B cell (primary cell): ENCODE measurements around the gene ATXN7. TPM values are rescaled to one million over a fixed set of nuclear protein-coding genes. Genes with fewer than 3 reads are reported as not detected.

Experiments used
- ATAC-seq: fragments of 200-7000 bp; cut with Tn5 transposase; one replicate; pipeline ENCODE4 v1.10.0; 2021; ENCODE audit warnings: low read depth, mild to moderate bottlenecking, moderate number of reproducible peaks, moderate library complexity
- CTCF ChIA-PET: fragments of 350-600 bp; sonication (Branson Sonifier 250); formaldehyde crosslinking; loops from one replicate; lab custom pipeline; 2021; ENCODE audit warnings: antibody characterized with exemption, inconsistent platforms; lab: Charles Lee
- POLR2A ChIA-PET: fragments of 350-600 bp; sonication (Branson Sonifier 250); formaldehyde crosslinking; loops from one replicate; lab custom pipeline; 2021; ENCODE audit warnings: antibody characterized with exemption; lab: Charles Lee
- DNase-seq: peaks from one replicate; pipeline ENCODE4 v3.0.0; 2013
- H2AFZ ChIP-seq: 2 replicates; pipeline ENCODE4 v1.6.1; 2012; ENCODE audit warnings: mild to moderate bottlenecking, low read depth, low read length; ENCODE audit not compliant: insufficient read depth, poor library complexity, severe bottlenecking
- H3K27ac ChIP-seq, 2 donors: 1 replicate in 1 of 2; 2 replicates in 1 of 2; pipeline ENCODE4 v1.5.1; 2012 to 2013; ENCODE audit warnings: low read length in 2 of 2, mild to moderate bottlenecking in 2 of 2, moderate library complexity in 1 of 2
- H3K27me3 ChIP-seq, 4 experiments: fragments of 200-600 bp in 1 of 4; sonication (generic) in 1 of 4; replicated peaks in 1 of 4; 1 replicate in 2 of 4; 2 replicates in 2 of 4; pipeline versions ENCODE4 v1.6.1 to v1.7.0; 2013 to 2016; ENCODE audit warnings: low read length in 3 of 4, mild to moderate bottlenecking in 2 of 4, mixed read lengths in 1 of 4, moderate library complexity in 1 of 4; ENCODE audit not compliant: insufficient read depth in 4 of 4, control insufficient read depth in 3 of 4; ENCODE audit errors: control extremely low read depth in 1 of 4
- H3K36me3 ChIP-seq, 2 experiments: replicated peaks in 1 of 2; 1 replicate in 1 of 2; 2 replicates in 1 of 2; pipeline versions ENCODE4 v1.6.1 to v1.7.1; 2013; ENCODE audit warnings: low read length in 1 of 2; ENCODE audit not compliant: insufficient read depth in 2 of 2, control insufficient read depth in 1 of 2; ENCODE audit errors: control extremely low read depth in 1 of 2, extremely low read depth in 1 of 2
- H3K4me1 ChIP-seq, 2 donors: fragments of 200-600 bp in 1 of 2; sonication (generic) in 1 of 2; 1 replicate in 1 of 2; 2 replicates in 1 of 2; pipeline versions ENCODE4 v1.5.1 to v1.6.1; 2013 to 2017; ENCODE audit warnings: low read length in 2 of 2; ENCODE audit not compliant: control insufficient read depth in 2 of 2, insufficient read depth in 2 of 2
- H3K4me2 ChIP-seq: replicated peaks from 2 replicates; pipeline ENCODE3; 2012; ENCODE audit warnings: mild to moderate bottlenecking, low read depth, low read length; ENCODE audit not compliant: poor library complexity, severe bottlenecking
- H3K4me3 ChIP-seq, 5 experiments: fragments of 200-600 bp in 1 of 5; sonication (generic) in 1 of 5; 1 replicate in 3 of 5; 2 replicates in 2 of 5; pipeline versions ENCODE4 v1.5.1 to v1.7.0; 2011 to 2016; ENCODE audit warnings: low read length in 4 of 5, mild to moderate bottlenecking in 4 of 5, low read depth in 2 of 5, control low read depth in 1 of 5, moderate library complexity in 1 of 5; ENCODE audit not compliant: insufficient read depth in 1 of 5; ENCODE audit errors: control extremely low read depth in 1 of 5, extremely low read depth in 1 of 5
- H3K79me2 ChIP-seq: fragments of 200-600 bp; sonication (generic); one replicate; pipeline ENCODE4 v1.6.0; 2016; ENCODE audit warnings: low read length; ENCODE audit not compliant: control insufficient read depth, insufficient read depth
- H3K9ac ChIP-seq: fragments of 200-600 bp; sonication (generic); 2 replicates; pipeline ENCODE4 v1.6.1; 2017; ENCODE audit warnings: mild to moderate bottlenecking, low read length, moderate library complexity
- H3K9me3 ChIP-seq, 3 donors: one replicate each; pipeline versions ENCODE4 v1.6.1 to v1.7.1; 2013; ENCODE audit warnings: low read length in 2 of 3; ENCODE audit not compliant: control insufficient read depth in 2 of 3, insufficient read depth in 1 of 3; ENCODE audit errors: control extremely low read depth in 1 of 3
- H4K20me1 ChIP-seq: 2 replicates; pipeline ENCODE4 v1.6.0; 2012; ENCODE audit warnings: mild to moderate bottlenecking, low read length; ENCODE audit not compliant: insufficient read depth, control insufficient read depth, poor library complexity, severe bottlenecking
- H3K27ac Mint-ChIP-seq: one replicate; pipeline ENCODE4 v1.8.0; 2021; ENCODE audit warnings: mixed read lengths
- H3K27me3 Mint-ChIP-seq: one replicate; pipeline ENCODE4 v1.8.0; 2021; ENCODE audit warnings: mixed read lengths
- H3K4me1 Mint-ChIP-seq: one replicate; pipeline ENCODE4 v1.8.0; 2021; ENCODE audit warnings: mixed read lengths
- H3K4me3 Mint-ChIP-seq: one replicate; pipeline ENCODE4 v1.8.0; 2021; ENCODE audit warnings: mixed read lengths
- H3K9me3 Mint-ChIP-seq: one replicate; pipeline ENCODE4 v1.8.0; 2022; ENCODE audit warnings: mixed read lengths; ENCODE audit not compliant: insufficient read depth
- EZH2 ChIP-seq: IDR thresholded peaks from 2 replicates; pipeline ENCODE4 v1.6.1; 2012; ENCODE audit warnings: borderline replicate concordance, low read depth, mild to moderate bottlenecking, moderate library complexity, low read length; ENCODE audit not compliant: insufficient read depth, poor library complexity, severe bottlenecking
- WGBS: methylation state at CpG from one replicate; pipeline ENCODE4 v1.1.5; 2013; ENCODE audit warnings: missing lambda C conversion rate; ENCODE audit not compliant: insufficient coverage; 5-methylcytosine and 5-hydroxymethylcytosine counted together
- intact Hi-C: fragments of 100-400 bp; cut with micrococcal nuclease; formaldehyde crosslinking; loops from one replicate; pipeline ENCODE4 v1.10.0; 2022
- polyA plus RNA-seq: library from polyadenylated mRNA; depleted of rRNA; stranded (reverse); fragments of >200 nt; gene quantifications from 2 replicates; pipeline ENCODE4 v1.2.3, GENCODE V29; 2012
- total RNA-seq, 2 donors: library from RNA; stranded (reverse); fragments of 120-200 nt in 1 of 2; gene quantifications; 1 replicate in 1 of 2; 2 replicates in 1 of 2; pipeline versions ENCODE4 v1.2.3 to v1.2.4, GENCODE V29; 2013 to 2022
- TF ChIP-seq, protein P1 (sequence below): fragments of 200-600 bp; IDR thresholded peaks from one replicate; pipeline ENCODE4 v1.8.0; 2022; ENCODE audit warnings: antibody characterized with exemption, mild to moderate bottlenecking

Gene ATXN7
- total and polyA plus RNA-seq, 2 donors (not counting 1 experiment from before 2014, with no cell fraction given): 18.1 to 74.3 TPM

DNA sequence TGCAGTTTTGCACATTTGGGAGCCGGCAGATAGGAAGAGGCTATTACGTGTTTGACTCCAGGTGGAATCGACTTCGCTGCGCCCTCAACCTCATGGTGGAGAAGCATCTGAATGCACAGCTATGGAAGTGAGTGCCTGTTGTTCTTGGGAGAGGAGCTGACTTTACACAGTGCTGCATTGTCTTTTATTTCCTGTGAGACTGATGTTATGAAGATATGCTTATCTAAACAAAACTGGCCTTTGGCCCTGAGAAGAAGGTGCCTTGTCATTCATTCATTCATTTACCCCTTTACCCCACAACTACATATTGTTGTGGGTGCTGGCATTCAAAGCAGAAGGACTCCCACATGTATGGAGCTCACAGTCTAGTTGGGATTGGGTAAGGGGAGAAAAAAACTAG, 127.1 kb downstream of the ATXN7 start:
- H3K27me3 ChIP-seq: no peaks in the 10 kb centered on the region
- CTCF ChIA-PET: interaction anchor here (1.2 to 5.5 kb wide), 4 partner anchors 13 to 30 kb away, joined by 3 to 27 read pairs (median 3); no protein-coding TSS in a partner anchor
- H3K36me3 ChIP-seq: peaks cover 10 to 80% of the 10 kb centered on the region in 2 experiments
- WGBS: 98% methylated on average over 5 of the region's 5 CpGs
- TF ChIP-seq, protein P1, sequence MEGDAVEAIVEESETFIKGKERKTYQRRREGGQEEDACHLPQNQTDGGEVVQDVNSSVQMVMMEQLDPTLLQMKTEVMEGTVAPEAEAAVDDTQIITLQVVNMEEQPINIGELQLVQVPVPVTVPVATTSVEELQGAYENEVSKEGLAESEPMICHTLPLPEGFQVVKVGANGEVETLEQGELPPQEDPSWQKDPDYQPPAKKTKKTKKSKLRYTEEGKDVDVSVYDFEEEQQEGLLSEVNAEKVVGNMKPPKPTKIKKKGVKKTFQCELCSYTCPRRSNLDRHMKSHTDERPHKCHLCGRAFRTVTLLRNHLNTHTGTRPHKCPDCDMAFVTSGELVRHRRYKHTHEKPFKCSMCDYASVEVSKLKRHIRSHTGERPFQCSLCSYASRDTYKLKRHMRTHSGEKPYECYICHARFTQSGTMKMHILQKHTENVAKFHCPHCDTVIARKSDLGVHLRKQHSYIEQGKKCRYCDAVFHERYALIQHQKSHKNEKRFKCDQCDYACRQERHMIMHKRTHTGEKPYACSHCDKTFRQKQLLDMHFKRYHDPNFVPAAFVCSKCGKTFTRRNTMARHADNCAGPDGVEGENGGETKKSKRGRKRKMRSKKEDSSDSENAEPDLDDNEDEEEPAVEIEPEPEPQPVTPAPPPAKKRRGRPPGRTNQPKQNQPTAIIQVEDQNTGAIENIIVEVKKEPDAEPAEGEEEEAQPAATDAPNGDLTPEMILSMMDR: no peak
- no peak overlapping the region for H3K27ac ChIP-seq
- intact Hi-C loops: no loop called here
- H3K4me2 ChIP-seq: no peak overlapping the region
- H4K20me1 ChIP-seq: no peaks in the 10 kb centered on the region
- no peaks in the 10 kb centered on the region for H3K9me3 ChIP-seq
- ATAC-seq (no peak), DNase-seq (no peak)
- no peak overlapping the region for H3K4me3 ChIP-seq
- no peak overlapping the region for H2AFZ ChIP-seq
- Mint-ChIP-seq H3K4me3 (no peak overlapping the region), H3K4me1 (no peaks in the 10 kb centered on the region), H3K9me3 (no peaks in the 10 kb centered on the region), H3K27ac (peak overlapping the region; percentile 29), H3K27me3 (no peaks in the 10 kb centered on the region)
- no peaks in the 10 kb centered on the region for H3K4me1 ChIP-seq
- H3K9ac ChIP-seq: no peak overlapping the region
- POLR2A ChIA-PET: no interaction called here
- peaks cover 4% of the 10 kb centered on the region for H3K79me2 ChIP-seq

DNA sequence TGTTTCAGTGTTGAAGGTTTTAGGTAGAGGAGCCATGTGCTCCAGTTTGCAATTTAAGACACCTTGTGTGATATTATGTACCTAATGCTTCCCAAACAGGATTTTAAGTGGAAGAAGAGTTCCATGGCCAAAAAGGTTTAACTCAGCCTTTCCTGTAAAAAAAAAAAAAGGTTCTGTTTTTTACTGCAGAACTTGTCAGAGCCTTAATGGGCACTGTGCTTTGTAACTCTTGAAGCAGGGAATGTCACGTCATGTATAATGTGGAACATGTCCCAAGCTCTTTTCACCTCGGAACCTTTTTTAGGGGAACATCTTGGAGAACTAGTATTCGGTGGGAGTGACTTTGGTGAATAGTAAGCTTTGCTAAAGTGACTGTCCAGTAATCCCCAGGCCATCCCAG, 128.0 kb downstream of the ATXN7 start:
- Mint-ChIP-seq H3K9me3 (no peaks in the 10 kb centered on the region), H3K27ac (peak overlapping the region; percentile 42), H3K27me3 (no peaks in the 10 kb centered on the region), H3K4me3 (no peak overlapping the region), H3K4me1 (no peaks in the 10 kb centered on the region)
- no peak overlapping the region for H2AFZ ChIP-seq
- H3K79me2 ChIP-seq: peaks cover 11% of the 10 kb centered on the region
- H3K4me2 ChIP-seq: no peak overlapping the region
- TF ChIP-seq, protein P1: no peak
- no peak for TF ChIP-seq EZH2
- POLR2A ChIA-PET: no interaction called here
- intact Hi-C loops: loop anchor here (2.0 kb wide), 1 partner anchor 31 kb away; no protein-coding TSS in a partner anchor
- no peak overlapping the region for H3K9ac ChIP-seq
- peaks cover 15 to 80% of the 10 kb centered on the region in 2 experiments for H3K36me3 ChIP-seq
- H3K27me3 ChIP-seq: no peaks in the 10 kb centered on the region
- H3K4me1 ChIP-seq: no peaks in the 10 kb centered on the region
- H4K20me1 ChIP-seq: no peaks in the 10 kb centered on the region
- CTCF ChIA-PET: interaction anchor here (1.2 to 5.5 kb wide), 7 partner anchors 14 to 173 kb away, joined by 3 to 27 read pairs (median 3); partner anchors contain the start of gene C3orf49
- H3K9me3 ChIP-seq: no peaks in the 10 kb centered on the region
- no peak overlapping the region for H3K27ac ChIP-seq
- 100% methylated on average over 3 of the region's 3 CpGs for WGBS
- DNase-seq (no peak), ATAC-seq (no peak)
- H3K4me3 ChIP-seq: no peak overlapping the region
